ENCODE data around the gene PKD2. TPM values are rescaled to one million over a fixed set of nuclear protein-coding genes. Genes with fewer than 3 reads are reported as not detected.

PKD2 gene
- total RNA-seq, 1 experiment from 2014 or later: 38.4 TPM

- Histone ChIP-seq H3K27me3 (ENCODE audit: insufficient read depth, low read length) (no peaks in the 10 kb centered on the region), H3K14ac (ENCODE audit: insufficient read depth, low read length) (no peak overlapping the region), H3K18ac (ENCODE audit: insufficient read length, low read depth, low read length) (no peak overlapping the region), H3K27ac (ENCODE audit: insufficient read length, low read depth, low read length) (no peak overlapping the region), H3K23ac (ENCODE audit: insufficient read length, low read depth, low read length) (no peak overlapping the region), H3K9ac (ENCODE audit: extremely low read depth, insufficient read length, low read length) (no peak overlapping the region), H4K5ac (ENCODE audit: insufficient read length, low read depth, low read length) (no peak overlapping the region), H4K8ac (replicated peaks; ENCODE audit: insufficient read length, low read depth, low read length) (no peak overlapping the region), H3K4me1 (ENCODE audit: insufficient read depth, low read length) (no peaks in the 10 kb centered on the region; the same call in 1 of the 2 replicates), H3K4me2 (ENCODE audit: insufficient read depth, insufficient read length, low read length) (no peak overlapping the region), H3K9me3 (ENCODE audit: control insufficient read depth, low read depth, low read length) (no peaks in the 10 kb centered on the region), H2AFZ (ENCODE audit: low read length) (no peak overlapping the region), H3T11ph (ENCODE audit: low read length) (no peak overlapping the region), H2BK20ac (ENCODE audit: low read depth, low read length, poor library complexity, severe bottlenecking) (no peak overlapping the region), H3K4ac (ENCODE audit: low read depth, low read length) (no peak overlapping the region), H3K79me1 (ENCODE audit: insufficient read depth, low read depth, low read length, poor library complexity, severe bottlenecking) (no peaks in the 10 kb centered on the region), H4K20me1 (ENCODE audit: control insufficient read depth, insufficient read depth, insufficient read length) (no peaks in the 10 kb centered on the region), H2BK5ac (ENCODE audit: insufficient read length, low read length) (no peak overlapping the region), H3K23me2 (ENCODE audit: insufficient read length, low read depth, low read length, poor library complexity, severe bottlenecking) (no peaks in the 10 kb centered on the region), H3K79me2 (ENCODE audit: insufficient read depth, low read length) (no peaks in the 10 kb centered on the region), H3K56ac (ENCODE audit: insufficient read length, low read depth, low read length) (no peak overlapping the region), H2BK15ac (ENCODE audit: low read depth, low read length) (no peak overlapping the region), H2BK12ac (ENCODE audit: insufficient read length, low read depth, low read length) (no peak overlapping the region), H4K91ac (ENCODE audit: insufficient read length, low read depth, low read length) (no peak overlapping the region), H2BK120ac (ENCODE audit: low read depth, low read length, poor library complexity, severe bottlenecking) (no peak overlapping the region), H2AK5ac (ENCODE audit: insufficient read length, low read length) (no peak overlapping the region)
- no peak for DNase-seq
- Mint-ChIP-seq H3K27me3 (ENCODE audit: low read depth) (no peaks in the 10 kb centered on the region), H3K9me3 (no peaks in the 10 kb centered on the region), H3K36me3 (ENCODE audit: insufficient read depth in 1 of 3, low read depth in 3 of 3) (no peaks in the 10 kb centered on the region), H3K27ac (no peak overlapping the region), H3K4me1 (peaks cover 5% of the 10 kb centered on the region in 2 experiments), H3K4me3 (no peak overlapping the region)
- no CpG with 5 or more reads among the region's 4 CpGs for WGBS (ENCODE audit: extremely low coverage, insufficient read length, low lambda C conversion rate)
- no peak for TF ChIP-seq CTCF (conservative IDR thresholded peaks at IDR 0.05)
Observed at GRCh38 chr4:87989765-87990164, 17.7 kb upstream of the PKD2 start.
